Transverse colon (tissue), 4 donors: ENCODE results near the gene ZFPM1. TPM values are rescaled to one million over a fixed set of nuclear protein-coding genes. Genes with fewer than 3 reads are reported as not detected.

Experiments
- DNase-seq: peaks from one replicate; pipeline ENCODE4 v3.0.0-alpha.2; 2019
- H3K27ac ChIP-seq, 4 donors: fragments of 200-600 bp; sonication (generic); 2 replicates each; pipeline ENCODE4 v1.5.1; 2016 to 2018; ENCODE audit warnings: inconsistent platforms in 4 of 4
- H3K27me3 ChIP-seq: fragments of 200-600 bp; sonication (generic); 2 replicates; pipeline ENCODE4 v1.5.1; 2017; ENCODE audit warnings: inconsistent platforms
- H3K36me3 ChIP-seq, 4 donors: fragments of 200-600 bp; sonication (generic); 2 replicates each; pipeline ENCODE4 v1.5.1; 2017 to 2019; ENCODE audit warnings: inconsistent platforms in 4 of 4
- H3K4me1 ChIP-seq, 4 donors: fragments of 200-600 bp; sonication (generic); 2 replicates each; pipeline ENCODE4 v1.5.1; 2017 to 2020; ENCODE audit warnings: inconsistent platforms in 4 of 4
- H3K4me3 ChIP-seq, 4 donors: fragments of 200-600 bp; sonication (generic); 1 replicate in 1 of 4; 2 replicates in 3 of 4; pipeline versions ENCODE4 v1.5.1 to v1.6.1; 2017 to 2019; ENCODE audit warnings: inconsistent platforms in 4 of 4
- H3K9me3 ChIP-seq, 2 donors: fragments of 200-600 bp; sonication (generic); 2 replicates each; pipeline ENCODE4 v1.5.1; 2017 to 2019; ENCODE audit warnings: inconsistent platforms in 2 of 2
- CTCF ChIP-seq, 5 experiments: fragments of 200-600 bp in 3 of 5; fragments of 450-650 bp in 2 of 5; sonication (generic) in 3 of 5; IDR thresholded peaks; 1 replicate in 2 of 5; 2 replicates in 3 of 5; pipeline ENCODE4 v1.5.1; 2016 to 2017; ENCODE audit warnings: antibody characterized with exemption in 5 of 5, inconsistent platforms in 3 of 5, mild to moderate bottlenecking in 2 of 5, moderate library complexity in 1 of 5
- EP300 ChIP-seq: sonication (generic); formaldehyde crosslinking; IDR thresholded peaks from one replicate; pipeline ENCODE4 v1.6.1; 2017; ENCODE audit warnings: antibody characterized with exemption, low read depth
- POLR2A ChIP-seq: fragments of 450-650 bp; IDR thresholded peaks from one replicate; pipeline ENCODE4 v1.6.1; 2016; ENCODE audit warnings: antibody characterized with exemption, mild to moderate bottlenecking, moderate library complexity
- POLR2AphosphoS5 ChIP-seq, 3 donors: sonication (generic); formaldehyde crosslinking; IDR thresholded peaks; one replicate each; pipeline ENCODE4 v1.6.1; 2016; ENCODE audit warnings: antibody characterized with exemption in 3 of 3
- WGBS, 2 donors: methylation state at CpG; one replicate each; pipeline ENCODE4 v1.1.5; 2018; ENCODE audit warnings: low coverage in 1 of 2; 5-methylcytosine and 5-hydroxymethylcytosine counted together
- in situ Hi-C, 4 donors: fragments of 200-750 bp; cut with MboI; loops; one replicate each; pipeline versions ENCODE4 v1.15.0 to v1.15.1; 2017; ENCODE audit warnings: low sequenced_read_pairs in 3 of 4, low pct_ligation_motif_present in 1 of 4, low pct_unique_long_range_greater_than_20kb in 1 of 4
- intact Hi-C: fragments of 100-400 bp; cut with DNase I; formaldehyde crosslinking; loops from one replicate; pipeline ENCODE4 v1.15.1; 2023; ENCODE audit warnings: low total_unique reads
- total RNA-seq, 4 donors: library from RNA; depleted of rRNA; stranded (reverse); fragments of >200 nt; gene quantifications; one replicate each; pipeline ENCODE4 v1.1.0, GENCODE V29; 2016

ZFPM1 gene
- total RNA-seq, 4 donors from 2014 or later, result 1.2 to 4.6 (median 3.1) TPM

GRCh38 chr16:88545781-88546180 lies 92.7 kb downstream of the ZFPM1 start:
- Histone ChIP-seq H3K4me3 (no peak overlapping the region), H3K27me3 (peaks cover 29% of the 10 kb centered on the region), H3K9me3 (peaks cover 11 to 19% of the 10 kb centered on the region in 2 donors), H3K36me3 (no peaks in the 10 kb centered on the region), H3K4me1 (peaks cover 0 to 5% (median 0%) of the 10 kb centered on the region in 4 donors), H3K27ac (no peak overlapping the region)
- in situ Hi-C loops (no loop called here), intact Hi-C loops (no loop called here)
- no peak for TF ChIP-seq POLR2AphosphoS5 (IDR thresholded peaks at IDR 0.05)
- TF ChIP-seq EP300, result no peak
- no peak for TF ChIP-seq POLR2A
- TF ChIP-seq CTCF (IDR thresholded peaks at IDR 0.05), result no peak
- no peak for DNase-seq
- 82% methylated on average over 7 of the region's 7 CpGs; no CpG with 5 or more reads in 1 of the 2 donors for WGBS, 2 donors

- no peak overlapping the region for H3K4me3 ChIP-seq
- no peak overlapping the region for H3K27ac ChIP-seq
- H3K4me1 ChIP-seq, result peaks cover 0 to 5% (median 0%) of the 10 kb centered on the region in 4 donors
- WGBS, 2 donors, result 60 to 82% methylated on average over 7 to 15 of the region's 15 CpGs
- H3K9me3 ChIP-seq, result peaks cover 3 to 9% of the 10 kb centered on the region in 2 donors
- DNase-seq, result no peak
- intact Hi-C loops, result no loop called here
- H3K36me3 ChIP-seq, result no peaks in the 10 kb centered on the region
- in situ Hi-C loops, result no loop called here
- TF ChIP-seq EP300 (no peak), POLR2A (no peak), CTCF (IDR thresholded peaks at IDR 0.05) (no peak), POLR2AphosphoS5 (IDR thresholded peaks at IDR 0.05) (no peak)
- H3K27me3 ChIP-seq, result peaks cover 22% of the 10 kb centered on the region
Observed at GRCh38 chr16:88548131-88548874, 95.2 kb downstream of the ZFPM1 start.

- H3K4me3 ChIP-seq, result no peak overlapping the region
- no peak for DNase-seq
- 70 to 72% methylated on average over 7 to 13 of the region's 13 CpGs for WGBS, 2 donors
- intact Hi-C loops (no loop called here), in situ Hi-C loops (no loop called here)
- peaks cover 0 to 5% (median 0%) of the 10 kb centered on the region in 4 donors for H3K4me1 ChIP-seq
- no peak for TF ChIP-seq POLR2AphosphoS5 (IDR thresholded peaks at IDR 0.05)
- no peak for TF ChIP-seq POLR2A
- no peak for TF ChIP-seq CTCF (IDR thresholded peaks at IDR 0.05)
- no peak for TF ChIP-seq EP300
- H3K27me3 ChIP-seq, result peaks cover 22% of the 10 kb centered on the region
- no peaks in the 10 kb centered on the region for H3K36me3 ChIP-seq
- H3K9me3 ChIP-seq, result peaks cover 0 to 3% of the 10 kb centered on the region in 2 donors
- no peak overlapping the region for H3K27ac ChIP-seq
Observed at GRCh38 chr16:88548985-88549384, 95.9 kb downstream of the ZFPM1 start.

- intact Hi-C loops, result no loop called here
- WGBS, 2 donors, result 59 to 100% methylated on average over 1 to 12 of the region's 12 CpGs
- no peak for TF ChIP-seq EP300
- TF ChIP-seq POLR2A, result no peak
- no peak for TF ChIP-seq POLR2AphosphoS5 (IDR thresholded peaks at IDR 0.05)
- TF ChIP-seq CTCF (IDR thresholded peaks at IDR 0.05), result no peak
- in situ Hi-C loops, result loop anchor here in 1 of 4 donors (25.0 kb wide), 1 partner anchor 112 kb away; no protein-coding TSS in a partner anchor
- Histone ChIP-seq H3K27ac (no peak overlapping the region), H3K4me3 (no peak overlapping the region), H3K27me3 (peaks cover 29% of the 10 kb centered on the region), H3K36me3 (no peaks in the 10 kb centered on the region), H3K4me1 (peaks cover 0 to 5% (median 0%) of the 10 kb centered on the region in 4 donors), H3K9me3 (no peaks in the 10 kb centered on the region)
- no peak for DNase-seq
Observed at GRCh38 chr16:88549671-88550245, 96.7 kb downstream of the ZFPM1 start.
